BE2C (cell line): ENCODE data around the gene RCAN2.

Experiments
- DNase-seq: peaks from one replicate; pipeline ENCODE4 v3.0.0-alpha.2; 2020
- H3K27me3 ChIP-seq: fragments of 250-450 bp; sonication (Bioruptor Pico); 2 replicates; pipeline ENCODE4 v1.5.1; 2020; ENCODE audit warnings: mild to moderate bottlenecking
- H3K36me3 ChIP-seq: fragments of 250-450 bp; sonication (Bioruptor Pico); 2 replicates; pipeline ENCODE4 v1.5.1; 2020; ENCODE audit warnings: mild to moderate bottlenecking
- H3K4me1 ChIP-seq: fragments of 250-450 bp; sonication (Bioruptor Pico); 2 replicates; pipeline ENCODE4 v1.5.1; 2020
- H3K4me3 ChIP-seq: 2 replicates; pipeline ENCODE4 v1.5.1; 2011; ENCODE audit warnings: low read depth, low read length
- H3K9me3 ChIP-seq: fragments of 250-450 bp; sonication (Bioruptor Pico); 2 replicates; pipeline ENCODE4 v1.5.1; 2020
- TF ChIP-seq, protein P1 (sequence below): IDR thresholded peaks from 2 replicates; pipeline ENCODE4 v1.5.1; 2012; ENCODE audit warnings: mild to moderate bottlenecking, low read depth, low read length

Gene RCAN2

GRCh38 chr6:46324706-46325105 is 166.5 kb downstream of the RCAN2 start:
- Histone ChIP-seq H3K36me3 (no peaks in the 10 kb centered on the region), H3K9me3 (no peaks in the 10 kb centered on the region), H3K4me1 (no peaks in the 10 kb centered on the region), H3K27me3 (no peaks in the 10 kb centered on the region), H3K4me3 (no peak overlapping the region)
- DNase-seq, result no peak
- TF ChIP-seq, protein P1, sequence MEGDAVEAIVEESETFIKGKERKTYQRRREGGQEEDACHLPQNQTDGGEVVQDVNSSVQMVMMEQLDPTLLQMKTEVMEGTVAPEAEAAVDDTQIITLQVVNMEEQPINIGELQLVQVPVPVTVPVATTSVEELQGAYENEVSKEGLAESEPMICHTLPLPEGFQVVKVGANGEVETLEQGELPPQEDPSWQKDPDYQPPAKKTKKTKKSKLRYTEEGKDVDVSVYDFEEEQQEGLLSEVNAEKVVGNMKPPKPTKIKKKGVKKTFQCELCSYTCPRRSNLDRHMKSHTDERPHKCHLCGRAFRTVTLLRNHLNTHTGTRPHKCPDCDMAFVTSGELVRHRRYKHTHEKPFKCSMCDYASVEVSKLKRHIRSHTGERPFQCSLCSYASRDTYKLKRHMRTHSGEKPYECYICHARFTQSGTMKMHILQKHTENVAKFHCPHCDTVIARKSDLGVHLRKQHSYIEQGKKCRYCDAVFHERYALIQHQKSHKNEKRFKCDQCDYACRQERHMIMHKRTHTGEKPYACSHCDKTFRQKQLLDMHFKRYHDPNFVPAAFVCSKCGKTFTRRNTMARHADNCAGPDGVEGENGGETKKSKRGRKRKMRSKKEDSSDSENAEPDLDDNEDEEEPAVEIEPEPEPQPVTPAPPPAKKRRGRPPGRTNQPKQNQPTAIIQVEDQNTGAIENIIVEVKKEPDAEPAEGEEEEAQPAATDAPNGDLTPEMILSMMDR, result no peak

DNA sequence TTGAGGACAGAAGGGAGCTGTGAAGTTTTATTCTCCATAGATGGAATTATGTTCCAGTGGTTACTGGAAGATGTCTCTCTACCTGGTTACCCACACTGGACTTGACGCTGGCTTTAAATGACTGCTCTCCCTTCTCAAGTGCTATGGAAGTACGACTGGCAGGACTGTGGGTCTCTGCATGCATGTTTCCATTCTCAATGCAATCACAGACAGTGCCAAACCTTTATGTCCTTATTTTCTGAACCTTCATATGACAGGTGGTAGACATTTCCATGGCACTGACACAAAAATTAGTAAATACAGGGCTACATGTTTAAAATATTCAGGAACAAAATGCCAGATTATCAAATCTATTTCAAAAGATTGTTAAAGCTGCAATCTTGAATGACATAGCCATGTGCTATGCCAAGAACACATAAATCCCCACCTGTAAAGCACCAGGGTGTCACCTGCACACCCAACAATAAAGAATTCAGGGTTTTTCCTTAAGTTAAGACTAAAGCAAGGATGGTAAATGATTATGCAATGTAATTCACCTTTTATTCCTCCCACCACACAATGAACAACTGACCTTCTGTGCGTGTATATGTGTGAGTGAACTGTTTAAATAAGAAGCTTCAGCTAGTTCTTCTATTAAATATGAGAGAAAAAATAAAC is 167.2 kb downstream of the RCAN2 start:
- H3K27me3 ChIP-seq, result no peaks in the 10 kb centered on the region
- H3K4me1 ChIP-seq, result no peaks in the 10 kb centered on the region
- H3K36me3 ChIP-seq, result no peaks in the 10 kb centered on the region
- TF ChIP-seq, protein P1, result no peak
- no peaks in the 10 kb centered on the region for H3K9me3 ChIP-seq
- no peak overlapping the region for H3K4me3 ChIP-seq
- no peak for DNase-seq

DNA sequence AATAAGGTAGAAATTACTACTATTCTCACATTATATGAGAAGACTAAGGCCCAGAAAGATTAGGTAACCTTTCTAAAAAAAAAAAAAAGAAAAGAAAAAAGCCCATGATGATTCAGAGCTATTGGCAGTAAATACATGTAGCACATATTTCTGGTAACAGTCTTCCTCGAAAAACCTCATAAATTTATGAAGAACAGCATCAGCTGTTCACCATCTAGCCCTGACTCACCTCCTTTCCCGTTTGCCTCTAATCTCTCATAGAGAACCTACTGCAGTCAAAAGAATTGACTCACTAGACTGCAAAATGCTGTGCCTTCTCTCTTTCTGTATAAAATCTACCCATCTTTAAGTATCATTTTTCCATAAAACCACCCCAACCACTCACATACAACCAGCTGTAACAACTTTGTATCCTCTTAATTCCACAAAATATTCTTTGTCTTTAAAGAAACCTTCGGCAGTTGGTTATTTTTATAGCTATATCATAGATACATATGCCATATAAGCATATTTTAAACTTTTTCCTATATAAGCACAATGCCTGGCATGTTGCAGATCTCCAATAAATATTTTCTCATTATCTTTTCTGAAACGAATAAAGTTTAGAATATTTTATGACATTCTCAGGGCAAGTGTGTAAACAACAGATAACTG is 167.8 kb downstream of the RCAN2 start:
- Histone ChIP-seq H3K4me3 (no peak overlapping the region), H3K36me3 (no peaks in the 10 kb centered on the region), H3K4me1 (no peaks in the 10 kb centered on the region), H3K27me3 (no peaks in the 10 kb centered on the region), H3K9me3 (no peaks in the 10 kb centered on the region)
- TF ChIP-seq, protein P1, result no peak
- DNase-seq, result no peak

- no peak overlapping the region for H3K4me3 ChIP-seq
- H3K9me3 ChIP-seq, result no peaks in the 10 kb centered on the region
- TF ChIP-seq, protein P1, result no peak
These were observed 170.7 kb downstream of the RCAN2 start for GRCh38 chr6:46320505-46320904.

GRCh38 chr6:46315589-46315988 is 175.7 kb downstream of the RCAN2 start:
- H3K9me3 ChIP-seq, result no peaks in the 10 kb centered on the region
- DNase-seq, result no peak
- H3K36me3 ChIP-seq, result no peaks in the 10 kb centered on the region
- TF ChIP-seq, protein P1, result no peak
- H3K4me1 ChIP-seq, result no peaks in the 10 kb centered on the region
- no peaks in the 10 kb centered on the region for H3K27me3 ChIP-seq
- no peak overlapping the region for H3K4me3 ChIP-seq

More at GRCh38 chr6:46320505-46320904, 170.7 kb downstream of the RCAN2 start:
- no peak for DNase-seq
- no peaks in the 10 kb centered on the region for H3K4me1 ChIP-seq
- H3K36me3 ChIP-seq, result no peaks in the 10 kb centered on the region
- H3K27me3 ChIP-seq, result no peaks in the 10 kb centered on the region

DNA sequence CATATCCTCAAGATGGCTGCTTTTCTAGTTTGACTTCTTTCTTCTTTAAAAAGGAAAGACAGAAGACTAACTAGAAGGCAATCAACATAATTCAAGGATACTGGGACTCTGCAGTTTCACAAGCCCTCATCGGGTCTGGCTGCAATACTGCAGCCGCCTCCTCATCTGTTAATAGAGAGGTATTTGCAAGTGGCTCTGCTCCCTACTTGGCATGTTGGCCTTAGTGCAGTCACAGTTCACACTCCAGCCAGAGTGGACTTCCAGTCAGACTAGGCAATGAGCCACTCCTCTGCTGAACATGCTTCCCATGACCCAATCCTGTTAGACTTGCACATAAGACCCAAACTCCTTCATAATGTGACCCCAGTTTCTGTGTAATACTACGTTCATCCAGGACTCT is 178.6 kb downstream of the RCAN2 start:
- Histone ChIP-seq H3K4me3 (no peak overlapping the region), H3K27me3 (no peaks in the 10 kb centered on the region), H3K4me1 (no peaks in the 10 kb centered on the region), H3K36me3 (no peaks in the 10 kb centered on the region), H3K9me3 (no peaks in the 10 kb centered on the region)
- DNase-seq, result no peak
- TF ChIP-seq, protein P1, result no peak
